C4-2B (cell line): ENCODE data around the gene AIPL1.

Experiments used
- H3K27ac ChIP-seq: fragments of 450-650 bp; 2 replicates; pipeline ENCODE4 v1.5.1; 2017
- CTCF ChIP-seq: fragments of 450-650 bp; conservative IDR thresholded peaks from 2 replicates; pipeline ENCODE4 v1.5.1; 2017; ENCODE audit warnings: mild to moderate bottlenecking
- ZFX ChIP-seq: fragments of 450-650 bp; IDR thresholded peaks from 2 replicates; pipeline ENCODE4 v1.6.1; 2017

The AIPL1 gene

GRCh38 chr17:6398955-6399354 is 36.0 kb downstream of the AIPL1 start:
- TF ChIP-seq CTCF (no peak), ZFX (no peak)

GRCh38 chr17:6394055-6394606 is 40.8 kb downstream of the AIPL1 start:
- no peak overlapping the region for H3K27ac ChIP-seq
- TF ChIP-seq ZFX (no peak), CTCF (no peak)

More at GRCh38 chr17:6398955-6399354, 36.0 kb downstream of the AIPL1 start:
- H3K27ac ChIP-seq = no peak overlapping the region

GRCh38 chr17:6393351-6393952 is 41.5 kb downstream of the AIPL1 start:
- no peak overlapping the region for H3K27ac ChIP-seq
- TF ChIP-seq ZFX (no peak), CTCF (no peak)

- no peak overlapping the region for H3K27ac ChIP-seq
- TF ChIP-seq CTCF = no peak
- no peak for TF ChIP-seq ZFX
Measured at GRCh38 chr17:6392609-6393350, 42.1 kb downstream of the AIPL1 start.

- no peak overlapping the region for H3K27ac ChIP-seq
- TF ChIP-seq CTCF (no peak), ZFX (no peak)
Measured at GRCh38 chr17:6388416-6388815, 46.5 kb downstream of the AIPL1 start.

- TF ChIP-seq CTCF (no peak), ZFX (no peak)
Measured at GRCh38 chr17:6387858-6388257, 47.1 kb downstream of the AIPL1 start.

GRCh38 chr17:6387442-6387841 is 47.5 kb downstream of the AIPL1 start:
- TF ChIP-seq CTCF (no peak), ZFX (no peak)

More at GRCh38 chr17:6387858-6388257, 47.1 kb downstream of the AIPL1 start:
- no peak overlapping the region for H3K27ac ChIP-seq

More at GRCh38 chr17:6387442-6387841, 47.5 kb downstream of the AIPL1 start:
- no peak overlapping the region for H3K27ac ChIP-seq
